H1 (cell line): ENCODE measurements around the gene RIC8A. TPM values are rescaled to one million over a fixed set of nuclear protein-coding genes. Genes with fewer than 3 reads are reported as not detected.
A peak's percentile ranks its signal among the peaks of the same experiment; 100 is the strongest.

Source experiments
- CTCF ChIA-PET: fragments of 300-600 bp; sonication (Branson Sonifier 250); formaldehyde crosslinking; loops from one replicate; lab custom pipeline; 2021; ENCODE audit not compliant: partially characterized antibody; lab: Charles Lee
- POLR2A ChIA-PET: fragments of 300-600 bp; sonication (Branson Sonifier 250); formaldehyde crosslinking; loops from one replicate; lab custom pipeline; 2021; ENCODE audit warnings: inconsistent platforms; ENCODE audit not compliant: partially characterized antibody; lab: Charles Lee
- DNase-seq, 2 experiments: peaks; one replicate each; pipeline versions ENCODE4 v3.0.0 to v3.0.0-alpha.2; 2010 to 2022; ENCODE audit warnings: low spot score in 2 of 2, low read depth in 1 of 2, mixed read lengths in 1 of 2
- FAIRE-seq: peaks from 2 replicates; lab custom pipeline; 2011; peaks lifted over from hg19 to GRCh38; lab: Jason Lieb, UNC
- H2AFZ ChIP-seq: 2 replicates; pipeline ENCODE4 v1.8.1; 2012; ENCODE audit warnings: low read length, inconsistent platforms
- H2AK5ac ChIP-seq: 2 replicates; pipeline ENCODE4 v1.6.1; 2013; ENCODE audit warnings: low read depth, low read length
- H2BK120ac ChIP-seq: replicated peaks from 2 replicates; pipeline ENCODE3; 2013; ENCODE audit warnings: low read depth, low read length, inconsistent platforms
- H2BK12ac ChIP-seq: 2 replicates; pipeline ENCODE4 v1.6.1; 2013; ENCODE audit warnings: low read depth, low read length
- H2BK15ac ChIP-seq: 2 replicates; pipeline ENCODE4 v1.6.1; 2013; ENCODE audit warnings: low read length
- H2BK20ac ChIP-seq: 2 replicates; pipeline ENCODE4 v1.6.1; 2013; ENCODE audit warnings: low read length
- H2BK5ac ChIP-seq: 2 replicates; pipeline ENCODE4 v1.6.1; 2013; ENCODE audit warnings: low read depth, low read length
- H3K14ac ChIP-seq: 2 replicates; pipeline ENCODE4 v1.6.1; 2013; ENCODE audit warnings: inconsistent platforms; ENCODE audit not compliant: insufficient read length
- H3K18ac ChIP-seq: 2 replicates; pipeline ENCODE4 v1.6.1; 2013; ENCODE audit warnings: low read length; ENCODE audit errors: extremely low read depth
- H3K23ac ChIP-seq: 2 replicates; pipeline ENCODE4 v1.6.1; 2013; ENCODE audit warnings: inconsistent platforms; ENCODE audit not compliant: insufficient read length
- H3K23me2 ChIP-seq: 2 replicates; pipeline ENCODE4 v1.6.1; 2013; ENCODE audit warnings: low read depth, low read length
- H3K27ac ChIP-seq: 2 replicates; pipeline ENCODE4 v1.6.1; 2011; ENCODE audit warnings: low read depth, low read length, inconsistent platforms
- H3K27me3 ChIP-seq, 4 experiments: replicated peaks in 1 of 4; 1 replicate in 1 of 4; 2 replicates in 3 of 4; pipeline versions ENCODE4 v1.6.1 to v1.8.1; 2011 to 2013; ENCODE audit warnings: low read length in 3 of 4, mild to moderate bottlenecking in 3 of 4, inconsistent platforms in 2 of 4, mixed read lengths in 2 of 4, moderate library complexity in 1 of 4; ENCODE audit not compliant: control insufficient read depth in 3 of 4, insufficient read depth in 3 of 4; ENCODE audit errors: extremely low read depth in 1 of 4
- H3K36me3 ChIP-seq, 4 experiments: 2 replicates each; pipeline versions ENCODE4 v1.6.1 to v1.8.1; 2011 to 2013; ENCODE audit warnings: mild to moderate bottlenecking in 4 of 4, low read length in 3 of 4, moderate library complexity in 2 of 4, control low read depth in 1 of 4, inconsistent platforms in 1 of 4; ENCODE audit not compliant: insufficient read depth in 4 of 4, control insufficient read depth in 2 of 4
- H3K4ac ChIP-seq: replicated peaks from 2 replicates; pipeline ENCODE3; 2013; ENCODE audit warnings: low read length, low read depth, mixed read lengths, inconsistent platforms; ENCODE audit not compliant: insufficient read length
- H3K4me1 ChIP-seq, 4 experiments: replicated peaks in 1 of 4; 1 replicate in 1 of 4; 2 replicates in 3 of 4; pipeline versions ENCODE4 v1.6.1 to v1.8.1; 2011 to 2013; ENCODE audit warnings: low read length in 3 of 4, inconsistent platforms in 2 of 4, mixed read lengths in 1 of 4; ENCODE audit not compliant: insufficient read depth in 4 of 4, control insufficient read depth in 3 of 4
- H3K4me2 ChIP-seq, 2 experiments: 2 replicates each; pipeline versions ENCODE4 v1.6.1 to v1.8.1; 2011 to 2013; ENCODE audit warnings: low read depth in 2 of 2, low read length in 2 of 2, control low read depth in 1 of 2, inconsistent platforms in 1 of 2, mild to moderate bottlenecking in 1 of 2; ENCODE audit not compliant: insufficient read depth in 1 of 2
- H3K4me3 ChIP-seq, 4 experiments: fragments of 200-600, 300-600 bp in 1 of 4; sonication (generic), shearing (Covaris generic), sonication (Bioruptor Twin) in 1 of 4; 2 replicates each; pipeline versions ENCODE4 v1.5.1 to v1.8.1; 2011 to 2016; ENCODE audit warnings: low read length in 4 of 4, low read depth in 3 of 4, control low read depth in 2 of 4, inconsistent platforms in 2 of 4, mild to moderate bottlenecking in 2 of 4, mixed read lengths in 1 of 4, moderate library complexity in 1 of 4; ENCODE audit not compliant: insufficient read depth in 2 of 4; ENCODE audit errors: extremely low read depth in 1 of 4
- H3K56ac ChIP-seq: replicated peaks from 2 replicates; pipeline ENCODE3; 2013; ENCODE audit warnings: low read depth, mild to moderate bottlenecking, mixed read lengths, low read length, inconsistent platforms; ENCODE audit not compliant: insufficient read length
- H3K79me1 ChIP-seq: 2 replicates; pipeline ENCODE4 v1.6.1; 2013; ENCODE audit warnings: low read depth, low read length, control low read depth
- H3K79me2 ChIP-seq, 2 experiments: 2 replicates each; pipeline versions ENCODE4 v1.6.1 to v1.8.1; 2012 to 2013; ENCODE audit warnings: low read length in 2 of 2, mild to moderate bottlenecking in 2 of 2, inconsistent platforms in 1 of 2; ENCODE audit not compliant: insufficient read depth in 2 of 2, control insufficient read depth in 1 of 2
- H3K9ac ChIP-seq, 4 experiments: replicated peaks in 1 of 4; 1 replicate in 1 of 4; 2 replicates in 3 of 4; pipeline versions ENCODE4 v1.6.1 to v1.8.1; 2011 to 2013; ENCODE audit warnings: low read depth in 3 of 4, low read length in 3 of 4, control low read depth in 2 of 4, mild to moderate bottlenecking in 2 of 4, moderate library complexity in 2 of 4, inconsistent platforms in 1 of 4; ENCODE audit errors: extremely low read depth in 1 of 4
- H3K9me3 ChIP-seq, 2 experiments: 2 replicates each; pipeline versions ENCODE4 v1.6.1 to v1.8.1; 2012 to 2013; ENCODE audit warnings: mild to moderate bottlenecking in 2 of 2, moderate library complexity in 2 of 2, control low read depth in 1 of 2, inconsistent platforms in 1 of 2, low read depth in 1 of 2, low read length in 1 of 2, mixed read lengths in 1 of 2; ENCODE audit not compliant: insufficient read depth in 2 of 2
- H4K20me1 ChIP-seq, 2 experiments: replicated peaks in 1 of 2; 2 replicates each; pipeline versions ENCODE3 to v1.8.1; 2011 to 2013; ENCODE audit warnings: inconsistent platforms in 2 of 2, low read length in 2 of 2, mild to moderate bottlenecking in 1 of 2; ENCODE audit not compliant: insufficient read depth in 2 of 2, control insufficient read depth in 1 of 2
- H4K5ac ChIP-seq: 2 replicates; pipeline ENCODE4 v1.6.1; 2013; ENCODE audit warnings: low read length, low read depth, mixed read lengths, inconsistent platforms; ENCODE audit not compliant: insufficient read length
- H4K8ac ChIP-seq: 2 replicates; pipeline ENCODE4 v1.8.0; 2013; ENCODE audit warnings: mild to moderate bottlenecking, moderate library complexity, low read length, inconsistent platforms; ENCODE audit not compliant: insufficient read depth; ENCODE audit errors: extremely low read depth
- H4K91ac ChIP-seq: replicated peaks from 2 replicates; pipeline ENCODE3; 2013; ENCODE audit warnings: low read length, mixed read lengths, inconsistent platforms; ENCODE audit not compliant: insufficient read length
- BRCA1 ChIP-seq: IDR thresholded peaks from 2 replicates; pipeline ENCODE4 v1.6.1; 2012; ENCODE audit warnings: low read depth, low read length, improper control_type of control experiment
- EZH2 ChIP-seq: fragments of 200-600 bp; sonication (generic); IDR thresholded peaks from 2 replicates; pipeline ENCODE4 v1.7.1; 2012; ENCODE audit warnings: low read depth, mild to moderate bottlenecking, moderate library complexity, low read length, inconsistent platforms; ENCODE audit not compliant: severe bottlenecking
- SAP30 ChIP-seq: fragments of 300-600 bp; sonication (generic); IDR thresholded peaks from 2 replicates; pipeline ENCODE4 v1.7.1; 2012; ENCODE audit warnings: low read length, moderate library complexity, mild to moderate bottlenecking, inconsistent platforms; ENCODE audit not compliant: insufficient read depth, insufficient replicate concordance
- TEAD4 ChIP-seq: IDR thresholded peaks from 2 replicates; pipeline ENCODE4 v1.6.1; 2012; ENCODE audit warnings: low read depth, low read length, inconsistent platforms, mixed read lengths
- WGBS, 2 experiments: shearing (Covaris generic) in 1 of 2; methylation state at CpG; one replicate each; pipeline versions ENCODE4 v1.1.6 to v1.1.7; 2013 to 2015; ENCODE audit warnings: low lambda C conversion rate in 2 of 2, mixed read lengths in 2 of 2, inconsistent platforms in 1 of 2, low coverage in 1 of 2, missing lambda C conversion rate in 1 of 2; ENCODE audit not compliant: insufficient replicate concordance in 2 of 2, insufficient coverage in 1 of 2, insufficient read length in 1 of 2; ENCODE audit errors: extremely low coverage in 1 of 2, missing lambda C conversion rate in 1 of 2; 5-methylcytosine and 5-hydroxymethylcytosine counted together
- polyA plus RNA-seq, 7 experiments: library from polyadenylated mRNA; depleted of rRNA in 3 of 7; stranded (reverse) in 5 of 7; unstranded in 2 of 7; fragments of >200 nt in 5 of 7; fragments of 200-250 nt in 2 of 7; gene quantifications; 1 replicate in 5 of 7; 2 replicates in 1 of 7; 4 replicates in 1 of 7; pipeline versions ENCODE4 v1.2.1 to v1.2.3, GENCODE V29; 2011 to 2013; ENCODE audit warnings: missing spikeins in 2 of 7, mixed read lengths in 2 of 7
- total RNA-seq: library from RNA; stranded (reverse); fragmentation: NEBNext Ultra II Directional; extraction: Animal tissue kit (Norgen Biotek cat#: 25700); gene quantifications from 2 replicates; pipeline ENCODE4 v1.2.1, GENCODE V29; 2021
- TF ChIP-seq, protein P1 (sequence below): IDR thresholded peaks from 2 replicates; pipeline ENCODE4 v1.6.1; 2011; ENCODE audit warnings: low read depth, mild to moderate bottlenecking, low read length; ENCODE audit not compliant: insufficient read depth
- TF ChIP-seq, protein P2 (sequence below): IDR thresholded peaks from 2 replicates; pipeline ENCODE4 v1.6.1; 2012; ENCODE audit warnings: inconsistent platforms

Gene RIC8A
- total and polyA plus RNA-seq, 2 of the 8 experiments (the other 6 are each of a cell fraction or from before 2014, with no cell fraction given): 67.0 to 105 TPM

DNA sequence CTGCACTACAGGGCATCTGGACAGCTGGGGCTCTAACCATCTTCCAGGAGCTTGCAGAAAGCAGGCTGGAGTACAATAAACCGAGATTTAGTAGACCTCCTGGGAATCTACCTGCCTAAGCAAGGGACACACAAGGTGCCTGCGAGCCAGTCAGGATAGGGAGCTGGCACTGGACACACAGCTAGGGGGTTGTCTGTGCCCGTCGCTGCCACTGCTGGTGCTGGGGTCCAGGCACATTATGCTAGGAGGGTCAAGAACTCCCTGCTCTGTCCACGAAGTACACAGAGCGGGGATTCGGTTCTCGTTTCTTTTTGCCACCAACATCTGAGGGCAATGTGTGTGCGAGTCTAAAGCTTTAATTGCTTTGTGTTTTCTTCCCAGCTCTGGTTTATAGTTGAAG, 4.2 kb downstream of the RIC8A start:
- Histone ChIP-seq H2BK15ac (no peak overlapping the region), H3K14ac (no peak overlapping the region), H2BK20ac (no peak overlapping the region), H3K4ac (no peak overlapping the region), H3K56ac (no peak overlapping the region), H3K36me3 (peaks cover 32 to 57% (median 41%) of the 10 kb centered on the region in 4 experiments), H4K20me1 (peaks cover 1 to 6% of the 10 kb centered on the region in 2 experiments), H3K4me2 (no peak overlapping the region), H3K4me3 (no peak overlapping the region), H2AFZ (no peak overlapping the region), H2BK12ac (no peak overlapping the region), H3K9me3 (no peaks in the 10 kb centered on the region), H4K8ac (0 out of 2 replicates have a peak overlapping the region, but pooled peaks have one; percentile 5), H3K79me1 (peaks cover 5% of the 10 kb centered on the region; the same call in 1 of the 2 replicates), H2AK5ac (no peak overlapping the region), H2BK120ac (no peak overlapping the region), H3K4me1 (peaks cover 0 to 17% (median 6%) of the 10 kb centered on the region in 4 experiments; a peak in 5 of 7 replicates), H3K27me3 (no peaks in the 10 kb centered on the region), H3K9ac (no peak overlapping the region), H3K23ac (no peak overlapping the region), H4K91ac (no peak overlapping the region), H3K23me2 (peaks cover 18% of the 10 kb centered on the region), H2BK5ac (no peak overlapping the region), H3K18ac (no peak overlapping the region), H3K79me2 (peaks cover 0 to 20% of the 10 kb centered on the region in 2 experiments; a peak in 2 of 4 replicates), H3K27ac (no peak overlapping the region), H4K5ac (no peak overlapping the region)
- DNase-seq (no peak), FAIRE-seq (no peak)
- ChIA-PET CTCF (interaction anchor here (0.7 to 2.4 kb wide), 4 partner anchors 18 to 152 kb away, joined by 3 to 11 read pairs (median 6); no protein-coding TSS in a partner anchor), POLR2A (interaction anchor here (2.3 to 8.7 kb wide), 2 partner anchors 10 to 20 kb away, joined by 6 to 99 read pairs; partner anchors contain the start of gene SIRT3)
- TF ChIP-seq TEAD4 (no peak), SAP30 (no peak), EZH2 (no peak), BRCA1 (no peak)
- TF ChIP-seq, protein P1, sequence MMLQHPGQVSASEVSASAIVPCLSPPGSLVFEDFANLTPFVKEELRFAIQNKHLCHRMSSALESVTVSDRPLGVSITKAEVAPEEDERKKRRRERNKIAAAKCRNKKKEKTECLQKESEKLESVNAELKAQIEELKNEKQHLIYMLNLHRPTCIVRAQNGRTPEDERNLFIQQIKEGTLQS: no peak
- TF ChIP-seq, protein P2, sequence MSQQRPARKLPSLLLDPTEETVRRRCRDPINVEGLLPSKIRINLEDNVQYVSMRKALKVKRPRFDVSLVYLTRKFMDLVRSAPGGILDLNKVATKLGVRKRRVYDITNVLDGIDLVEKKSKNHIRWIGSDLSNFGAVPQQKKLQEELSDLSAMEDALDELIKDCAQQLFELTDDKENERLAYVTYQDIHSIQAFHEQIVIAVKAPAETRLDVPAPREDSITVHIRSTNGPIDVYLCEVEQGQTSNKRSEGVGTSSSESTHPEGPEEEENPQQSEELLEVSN: no peak
- 94% methylated on average over 9 of the region's 9 CpGs; no CpG with 5 or more reads in 1 of the 2 experiments for WGBS, 2 experiments
